Stimulated activated CD4-positive, alpha-beta T cell treated with anti-CD3 and anti-CD28 coated beads, Interleukin-15, amount 100 ng/mL, for 48 hours (primary cell): Measurements from ENCODE around the gene IFI6.

Source experiments
- DNase-seq, 2 donors: peaks; one replicate each; pipeline ENCODE4 v3.0.0-alpha.2; 2020; ENCODE audit warnings: low read depth in 2 of 2

The IFI6 gene

DNA sequence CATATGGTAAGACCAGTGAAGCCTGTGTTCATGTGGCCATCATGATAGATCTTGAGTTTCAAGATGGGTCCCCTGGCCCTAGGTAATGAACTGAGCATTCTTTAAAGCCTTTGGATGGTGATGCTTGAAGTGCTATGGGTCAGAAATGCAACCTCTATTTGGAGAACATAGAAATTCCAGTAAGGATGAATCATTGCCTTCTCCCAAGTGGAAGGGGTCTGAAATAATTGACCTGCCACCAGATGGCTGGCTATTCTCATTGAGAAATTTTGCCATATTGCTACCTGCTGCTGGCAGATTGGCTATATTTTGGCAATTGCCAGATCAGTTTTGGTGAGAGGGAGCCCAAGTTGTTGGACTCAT is 739 bp upstream of the IFI6 start:
- no peak for DNase-seq

DNA sequence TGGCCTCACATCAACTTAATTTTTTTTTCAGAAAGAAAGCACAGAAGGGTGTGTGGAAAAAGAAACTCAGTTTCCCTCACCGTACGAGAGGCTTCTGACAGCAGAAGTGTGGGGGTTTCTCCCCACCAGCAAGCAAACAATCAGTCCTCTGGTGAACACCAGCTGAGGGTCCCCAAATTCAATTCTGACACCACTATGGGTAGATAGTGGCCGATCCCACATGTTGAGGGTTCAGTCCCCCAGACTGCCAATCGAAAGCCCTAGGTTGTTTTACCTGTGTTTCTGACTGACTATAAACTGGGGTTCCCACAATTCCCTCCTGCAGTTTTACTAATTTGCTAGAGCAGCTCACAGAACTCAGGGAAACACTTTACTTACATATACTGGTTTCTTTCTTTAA is 2.1 kb downstream of the IFI6 start:
- no peak for DNase-seq

GRCh38 chr1:27668808-27669723 is 2.9 kb downstream of the IFI6 start:
- peak; percentile 74 to 86 for DNase-seq

DNA sequence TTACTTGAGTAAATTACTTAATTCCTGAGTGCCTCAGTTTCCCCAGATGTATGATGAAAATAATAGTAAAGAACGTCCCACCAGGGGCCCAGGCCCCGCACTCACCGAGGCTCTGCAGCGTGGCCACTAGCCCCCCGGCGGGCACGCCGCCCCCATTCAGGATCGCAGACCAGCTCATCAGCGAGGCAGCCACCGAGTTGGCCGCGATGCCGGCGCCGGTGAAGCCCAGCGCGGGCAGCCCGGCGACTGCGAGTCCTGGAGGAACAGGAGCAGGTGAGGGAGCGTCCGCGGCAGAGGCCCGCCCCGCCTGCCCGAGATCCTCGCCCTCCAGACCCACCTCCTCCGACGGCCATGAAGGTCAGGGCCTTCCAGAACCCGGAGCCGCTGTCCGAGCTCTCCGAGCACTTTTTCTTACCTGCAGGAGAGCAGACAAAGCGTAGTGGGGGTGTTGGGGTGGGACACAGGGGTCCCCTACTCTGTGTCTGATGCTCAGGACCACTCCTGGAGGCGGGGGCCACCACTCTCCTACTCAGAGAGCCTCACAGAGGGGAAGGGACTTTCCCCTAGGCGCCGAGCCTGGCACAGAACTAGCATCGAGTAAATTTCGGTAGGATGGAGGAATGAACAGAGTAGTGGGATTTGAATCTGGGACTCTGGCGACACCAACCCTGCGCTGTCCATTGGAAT is 3.7 kb downstream of the IFI6 start:
- no peak for DNase-seq

DNA sequence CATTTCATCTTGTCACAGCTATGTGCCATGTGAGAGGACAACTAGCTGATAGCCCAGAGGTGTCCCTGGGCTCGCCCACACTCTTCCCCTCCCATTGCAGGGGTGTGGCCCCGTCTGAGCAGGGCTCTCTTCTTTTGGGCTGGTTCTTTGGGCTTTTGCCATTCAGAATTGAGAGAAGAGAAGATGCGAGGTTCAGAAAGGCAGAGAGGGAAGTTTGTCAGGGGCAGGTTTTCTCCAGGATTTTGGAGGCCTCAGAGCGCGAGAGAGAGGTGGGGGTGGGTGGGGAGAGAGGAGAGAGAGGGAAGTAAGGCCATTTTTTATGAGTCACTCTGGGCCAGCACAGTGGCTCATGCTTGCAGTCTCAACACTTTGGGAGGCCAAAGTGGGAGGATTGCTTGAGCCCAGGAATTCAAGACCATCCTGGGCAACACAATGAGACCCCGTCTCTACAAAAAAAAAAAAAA is 5.2 kb downstream of the IFI6 start:
- no peak for DNase-seq

GRCh38 chr1:27666294-27666693 is 5.7 kb downstream of the IFI6 start:
- DNase-seq: no peak

DNA sequence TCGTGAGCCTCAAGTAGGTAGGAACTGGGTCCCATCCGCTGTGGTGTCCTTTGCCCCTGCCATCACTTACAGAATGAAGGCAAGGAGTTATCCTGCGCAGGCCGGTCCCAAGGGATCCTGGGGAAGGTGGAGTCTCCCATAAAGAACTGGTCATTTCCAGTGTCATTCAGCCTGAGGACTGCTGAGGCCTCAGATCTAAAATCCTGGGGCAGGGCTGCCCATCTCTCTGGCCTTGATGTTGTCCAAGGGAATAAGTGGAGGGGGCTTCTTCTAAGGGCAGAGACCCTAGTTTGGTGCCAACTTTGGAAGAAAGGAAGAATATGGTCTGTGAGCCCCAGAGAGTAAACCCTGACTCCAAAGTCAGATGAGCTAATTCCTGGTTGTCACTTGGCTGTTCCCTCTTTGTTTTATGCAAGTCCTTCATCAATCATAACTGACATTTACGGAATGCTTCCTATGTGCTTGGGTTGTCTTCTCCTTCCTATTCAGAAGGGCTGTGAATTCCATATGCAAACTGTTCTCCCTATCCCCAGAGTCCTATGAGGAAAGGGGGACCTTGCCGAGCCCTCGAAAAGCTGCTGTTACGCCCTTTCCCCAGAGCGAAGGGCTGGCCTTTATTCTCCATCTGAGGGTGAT is 6.9 kb downstream of the IFI6 start:
- DNase-seq: no peak

GRCh38 chr1:27664291-27664690 is 7.7 kb downstream of the IFI6 start:
- DNase-seq: no peak

DNA sequence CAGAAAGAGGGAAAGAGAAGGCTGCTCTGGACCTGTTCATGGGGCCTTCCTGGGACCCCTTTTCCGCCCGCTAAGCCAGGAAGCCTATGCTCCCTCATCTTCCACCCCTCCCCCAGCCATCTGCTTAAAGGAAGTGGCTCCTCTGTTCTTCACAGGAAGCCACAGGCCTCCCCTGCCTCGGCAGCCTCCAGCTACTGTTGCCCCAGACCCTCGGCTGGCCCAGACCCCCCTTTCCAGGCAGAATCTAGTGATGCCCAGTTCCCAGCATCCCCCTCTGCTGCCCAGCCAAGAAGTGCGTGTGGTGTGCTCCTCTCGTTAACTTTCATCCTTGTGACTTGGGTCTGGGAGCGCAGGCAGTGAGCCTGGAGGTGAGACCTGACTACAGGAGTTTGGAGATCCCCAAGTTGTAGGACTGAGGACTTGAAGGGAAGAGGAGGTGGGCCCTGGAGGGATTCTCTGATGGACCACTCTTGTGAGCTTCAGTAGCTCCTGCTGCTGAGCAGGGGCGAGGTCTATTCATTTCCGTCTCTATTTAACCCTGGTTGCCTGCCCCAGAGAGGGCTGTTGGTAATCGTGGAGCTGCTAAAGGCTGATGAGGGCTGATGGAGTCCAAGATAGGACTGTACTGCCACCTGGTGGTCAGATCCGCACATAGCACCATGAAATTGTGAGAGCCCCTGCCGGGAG is 9.1 kb downstream of the IFI6 start:
- peak; percentile 76 to 87 for DNase-seq

DNA sequence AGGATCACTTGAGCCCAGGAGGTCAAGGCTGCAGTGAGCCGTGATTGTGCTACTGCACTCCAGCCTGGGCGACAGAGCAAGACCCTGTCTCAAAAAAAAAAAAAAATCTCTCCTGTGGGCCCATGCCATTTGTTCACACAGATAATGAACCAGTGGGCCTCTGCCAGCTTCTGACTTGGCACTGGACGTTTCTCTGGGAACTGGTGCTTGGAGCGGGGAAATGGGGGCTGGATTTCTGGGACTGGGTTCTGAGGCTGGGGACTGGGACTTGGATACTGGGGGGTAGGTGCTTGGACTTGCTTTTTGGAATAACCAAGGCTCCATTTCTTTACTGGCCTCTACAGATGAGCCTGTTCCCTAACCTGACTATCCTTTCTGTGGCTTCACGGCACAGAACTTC is 9.7 kb downstream of the IFI6 start:
- no peak for DNase-seq

- DNase-seq: no peak
Observed at GRCh38 chr1:27661412-27662075, 10.4 kb downstream of the IFI6 start.

- DNase-seq: no peak
Observed at GRCh38 chr1:27660300-27660835, 11.6 kb downstream of the IFI6 start.

- DNase-seq: peak; percentile 71 to 82
Observed at GRCh38 chr1:27659497-27660299, 12.3 kb downstream of the IFI6 start.

- DNase-seq: no peak
Observed at GRCh38 chr1:27658951-27659496, 13.0 kb downstream of the IFI6 start.

- no peak for DNase-seq
Observed at GRCh38 chr1:27656157-27656893, 15.7 kb downstream of the IFI6 start.

DNA sequence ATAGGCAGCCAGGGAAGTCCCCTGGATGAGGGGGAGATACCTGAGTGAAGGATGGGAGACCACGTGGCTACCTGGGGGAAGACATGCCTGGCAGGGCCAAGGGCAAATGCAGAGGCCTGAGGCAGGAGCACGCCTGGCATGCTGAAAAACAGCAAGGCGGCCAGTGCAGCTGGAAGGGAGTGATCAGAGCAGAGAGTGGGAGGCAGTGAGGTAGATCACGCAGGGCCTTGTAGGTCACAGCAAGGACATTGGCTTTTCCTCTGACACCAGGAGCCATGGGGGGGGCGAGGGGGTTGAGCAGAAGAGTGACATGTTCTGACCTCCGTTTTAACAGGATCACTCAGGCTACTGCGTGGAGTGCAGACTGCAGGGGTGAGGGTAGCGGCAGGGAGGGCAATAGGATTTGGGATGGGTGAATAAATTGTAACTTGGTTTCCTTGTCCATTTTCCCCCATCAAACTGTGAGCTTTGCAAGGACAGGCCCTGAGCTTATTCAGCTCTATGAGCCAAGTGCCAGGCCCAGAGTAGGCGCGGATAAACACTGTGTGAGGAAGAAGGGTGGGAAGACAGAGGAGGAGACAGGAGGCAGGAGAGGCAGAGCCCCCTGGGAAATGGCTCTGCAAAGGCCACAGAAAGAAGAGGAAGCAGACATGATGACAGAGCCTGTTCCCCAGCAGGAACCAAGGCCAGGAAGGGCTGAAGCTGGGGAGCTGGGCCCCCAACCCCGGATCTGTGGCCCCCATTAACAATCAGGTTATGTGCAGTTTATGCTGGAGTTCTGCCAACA is 16.6 kb downstream of the IFI6 start:
- DNase-seq: no peak

GRCh38 chr1:27652111-27652864 is 19.7 kb downstream of the IFI6 start:
- DNase-seq: no peak
